MM.1S (cell line): ENCODE results near the gene NACAD.

Experiments
- DNase-seq: peaks from one replicate; pipeline ENCODE4 v3.0.0-alpha.2; 2015
- H2AFZ ChIP-seq: fragments of 300-600 bp; sonication (generic); 2 replicates; pipeline ENCODE4 v1.6.0; 2016; ENCODE audit warnings: antibody characterized with exemption, low read length
- H3F3A ChIP-seq: fragments of 300-600 bp; sonication (generic); 2 replicates; pipeline ENCODE4 v1.6.1; 2016; ENCODE audit warnings: mild to moderate bottlenecking, antibody characterized with exemption, low read length, moderate library complexity, mixed read lengths; ENCODE audit not compliant: insufficient read depth
- H3K27ac ChIP-seq: fragments of 300-600 bp; sonication (generic); 2 replicates; pipeline ENCODE4 v1.5.1; 2016; ENCODE audit warnings: mild to moderate bottlenecking, low read length
- H3K27me3 ChIP-seq: fragments of 300-600 bp; sonication (generic); replicated peaks from 2 replicates; pipeline ENCODE4 v1.6.0; 2016; ENCODE audit warnings: low read length; ENCODE audit not compliant: insufficient read depth
- H3K36me3 ChIP-seq: fragments of 300-600 bp; sonication (generic); replicated peaks from 2 replicates; pipeline ENCODE4 v1.6.1; 2016; ENCODE audit warnings: mild to moderate bottlenecking, low read length, mixed read lengths; ENCODE audit not compliant: insufficient read depth
- H3K4me1 ChIP-seq: fragments of 300-600 bp; sonication (generic); 2 replicates; pipeline ENCODE4 v1.6.1; 2016; ENCODE audit warnings: low read length, mixed read lengths
- H3K4me2 ChIP-seq: fragments of 300-600 bp; sonication (generic); 2 replicates; pipeline ENCODE4 v1.6.0; 2016; ENCODE audit warnings: low read depth, low read length
- H3K4me3 ChIP-seq: fragments of 300-600 bp; sonication (generic); 2 replicates; pipeline ENCODE4 v1.5.1; 2016; ENCODE audit warnings: low read length, mixed read lengths
- H3K79me2 ChIP-seq: fragments of 300-600 bp; sonication (generic); 2 replicates; pipeline ENCODE4 v1.6.1; 2016; ENCODE audit warnings: mixed run types, low read length, mixed read lengths
- H3K9ac ChIP-seq: fragments of 300-600 bp; sonication (generic); 2 replicates; pipeline ENCODE4 v1.6.1; 2016; ENCODE audit warnings: low read length, mixed read lengths
- H3K9me2 ChIP-seq: fragments of 300-600 bp; sonication (generic); replicated peaks from 2 replicates; pipeline ENCODE4 v1.6.1; 2016; ENCODE audit warnings: mild to moderate bottlenecking, low read length, mixed read lengths; ENCODE audit not compliant: insufficient read depth
- H3K9me3 ChIP-seq: fragments of 300-600 bp; sonication (generic); replicated peaks from 2 replicates; pipeline ENCODE4 v1.6.1; 2016; ENCODE audit warnings: mild to moderate bottlenecking, low read length, mixed read lengths; ENCODE audit not compliant: insufficient read depth
- H4K20me1 ChIP-seq: fragments of 300-600 bp; sonication (generic); 2 replicates; pipeline ENCODE4 v1.6.1; 2016; ENCODE audit warnings: mild to moderate bottlenecking, low read length, moderate library complexity, mixed read lengths; ENCODE audit not compliant: insufficient read depth
- EZH2 ChIP-seq: fragments of 300-600 bp; sonication (generic); optimal IDR thresholded peaks from 2 replicates; pipeline ENCODE3; 2017; ENCODE audit warnings: low read depth, mild to moderate bottlenecking, antibody characterized with exemption, low read length, mixed read lengths
- EZH2phosphoT487 ChIP-seq: fragments of 300-600 bp; sonication (generic); IDR thresholded peaks from 2 replicates; pipeline ENCODE4 v1.6.1; 2018; ENCODE audit warnings: antibody characterized with exemption, low read length
- TF ChIP-seq, protein P1 (sequence below): fragments of 300-600 bp; sonication (generic); IDR thresholded peaks from 2 replicates; pipeline ENCODE4 v1.5.1; 2016; ENCODE audit warnings: antibody characterized with exemption, low read length, mixed read lengths

The NACAD gene

DNA sequence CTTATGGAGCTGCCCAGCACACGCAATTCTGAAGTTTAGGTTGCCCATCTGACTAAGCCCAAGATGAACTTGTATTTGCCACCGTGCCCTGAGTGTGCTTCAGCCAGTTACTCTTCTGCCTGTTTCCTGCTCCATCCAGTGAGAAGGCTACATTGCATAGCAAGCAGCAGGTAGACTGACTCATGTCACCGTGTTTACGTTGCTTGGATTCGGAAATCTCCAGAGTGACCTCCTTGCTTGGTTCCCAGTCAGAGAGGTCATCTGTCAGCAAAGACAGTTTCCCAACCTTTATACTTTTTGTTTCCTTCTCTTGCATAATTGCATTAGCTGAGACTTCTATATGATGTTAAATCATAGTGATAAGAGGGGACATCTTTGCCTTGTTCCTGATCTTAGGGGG lies 30.9 kb downstream of the NACAD start:
- H3K27me3 ChIP-seq, result no peaks in the 10 kb centered on the region
- H3K4me1 ChIP-seq, result 0 out of 2 replicates have a peak, but pooled peaks cover 6% of the 10 kb centered on the region
- H4K20me1 ChIP-seq, result peaks cover 37% of the 10 kb centered on the region; the same call in 1 of the 2 replicates
- no peak overlapping the region for H3K27ac ChIP-seq
- H3K9ac ChIP-seq, result no peak overlapping the region
- H3K9me2 ChIP-seq, result no peaks in the 10 kb centered on the region
- no peaks in the 10 kb centered on the region for H3F3A ChIP-seq
- no peak overlapping the region for H2AFZ ChIP-seq
- H3K79me2 ChIP-seq, result peaks cover 99% of the 10 kb centered on the region
- no peaks in the 10 kb centered on the region; the same call in none of the 2 replicates for H3K36me3 ChIP-seq
- no peak for TF ChIP-seq EZH2
- TF ChIP-seq, protein P1, sequence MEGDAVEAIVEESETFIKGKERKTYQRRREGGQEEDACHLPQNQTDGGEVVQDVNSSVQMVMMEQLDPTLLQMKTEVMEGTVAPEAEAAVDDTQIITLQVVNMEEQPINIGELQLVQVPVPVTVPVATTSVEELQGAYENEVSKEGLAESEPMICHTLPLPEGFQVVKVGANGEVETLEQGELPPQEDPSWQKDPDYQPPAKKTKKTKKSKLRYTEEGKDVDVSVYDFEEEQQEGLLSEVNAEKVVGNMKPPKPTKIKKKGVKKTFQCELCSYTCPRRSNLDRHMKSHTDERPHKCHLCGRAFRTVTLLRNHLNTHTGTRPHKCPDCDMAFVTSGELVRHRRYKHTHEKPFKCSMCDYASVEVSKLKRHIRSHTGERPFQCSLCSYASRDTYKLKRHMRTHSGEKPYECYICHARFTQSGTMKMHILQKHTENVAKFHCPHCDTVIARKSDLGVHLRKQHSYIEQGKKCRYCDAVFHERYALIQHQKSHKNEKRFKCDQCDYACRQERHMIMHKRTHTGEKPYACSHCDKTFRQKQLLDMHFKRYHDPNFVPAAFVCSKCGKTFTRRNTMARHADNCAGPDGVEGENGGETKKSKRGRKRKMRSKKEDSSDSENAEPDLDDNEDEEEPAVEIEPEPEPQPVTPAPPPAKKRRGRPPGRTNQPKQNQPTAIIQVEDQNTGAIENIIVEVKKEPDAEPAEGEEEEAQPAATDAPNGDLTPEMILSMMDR, result no peak
- no peak for TF ChIP-seq EZH2phosphoT487
- no peak overlapping the region for H3K4me3 ChIP-seq
- DNase-seq, result no peak
- H3K4me2 ChIP-seq, result no peak overlapping the region
- H3K9me3 ChIP-seq, result no peaks in the 10 kb centered on the region

DNA sequence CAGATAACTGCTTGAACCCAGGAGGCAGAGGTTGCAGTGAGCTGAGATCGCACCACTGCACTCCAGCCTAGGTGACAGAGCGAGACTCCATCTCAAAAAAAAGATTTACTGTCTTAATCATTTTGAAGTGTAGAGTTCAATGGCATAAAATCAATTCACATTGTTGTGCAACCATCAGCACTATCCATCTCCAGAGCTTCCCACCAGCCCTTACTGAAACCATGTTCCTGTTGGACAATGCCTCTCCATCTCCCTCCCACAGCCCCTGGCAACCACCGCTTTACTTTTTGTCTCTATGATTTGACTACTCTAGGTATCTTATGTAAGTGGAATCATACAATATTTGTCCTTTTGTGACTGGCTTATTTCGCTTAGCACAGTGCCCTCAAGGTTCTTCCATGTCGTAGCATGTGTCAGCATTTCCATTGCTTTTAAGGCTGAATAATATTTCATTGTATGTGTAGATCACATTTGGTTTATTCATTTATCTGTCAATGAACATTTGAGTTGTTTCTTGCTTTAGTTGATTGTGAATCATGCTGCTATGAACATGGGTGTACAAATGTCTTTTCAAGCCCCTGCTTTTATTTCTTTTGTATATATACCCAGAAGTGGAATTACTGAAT lies 33.1 kb downstream of the NACAD start:
- Histone ChIP-seq H3K4me3 (no peak overlapping the region), H3K4me1 (0 out of 2 replicates have a peak, but pooled peaks cover 6% of the 10 kb centered on the region), H3F3A (no peaks in the 10 kb centered on the region), H3K79me2 (peaks cover 98% of the 10 kb centered on the region), H3K36me3 (peaks cover 4% of the 10 kb centered on the region; the same call in 1 of the 2 replicates), H3K27me3 (no peaks in the 10 kb centered on the region), H3K27ac (no peak overlapping the region), H2AFZ (no peak overlapping the region), H3K9me3 (no peaks in the 10 kb centered on the region), H3K9ac (no peak overlapping the region), H3K4me2 (no peak overlapping the region), H3K9me2 (no peaks in the 10 kb centered on the region), H4K20me1 (peaks cover 26% of the 10 kb centered on the region; the same call in 1 of the 2 replicates)
- TF ChIP-seq EZH2phosphoT487, result no peak
- TF ChIP-seq, protein P1, result no peak
- no peak for TF ChIP-seq EZH2
- DNase-seq, result no peak

DNA sequence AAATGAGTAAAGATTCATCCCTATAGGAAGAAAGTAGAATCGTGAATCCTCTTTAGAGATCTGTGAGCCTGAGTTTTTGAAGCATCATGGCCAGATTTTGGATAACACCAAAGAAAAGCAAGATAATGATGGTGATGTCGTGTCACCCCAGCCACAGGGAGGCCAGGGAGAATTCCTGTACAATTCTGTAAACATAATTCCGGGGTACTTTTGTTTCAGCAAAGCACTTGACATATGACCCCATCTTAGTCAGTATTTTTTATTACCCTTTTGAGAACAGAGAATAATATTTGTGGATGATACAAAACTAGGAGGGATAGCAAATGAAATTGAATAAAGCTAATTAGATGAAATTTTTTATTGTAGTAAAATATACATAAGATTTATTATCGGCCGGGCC lies 33.8 kb downstream of the NACAD start:
- H3K9ac ChIP-seq, result no peak overlapping the region
- no peak for DNase-seq
- H3K79me2 ChIP-seq, result peaks cover 98% of the 10 kb centered on the region
- no peak overlapping the region for H3K27ac ChIP-seq
- no peaks in the 10 kb centered on the region for H3K9me3 ChIP-seq
- H3K4me3 ChIP-seq, result no peak overlapping the region
- no peak overlapping the region for H3K4me2 ChIP-seq
- no peaks in the 10 kb centered on the region for H3K27me3 ChIP-seq
- H3K4me1 ChIP-seq, result 0 out of 2 replicates have a peak, but pooled peaks cover 6% of the 10 kb centered on the region
- H4K20me1 ChIP-seq, result peaks cover 19% of the 10 kb centered on the region; the same call in 1 of the 2 replicates
- H3F3A ChIP-seq, result no peaks in the 10 kb centered on the region
- no peak overlapping the region for H2AFZ ChIP-seq
- peaks cover 11% of the 10 kb centered on the region; the same call in 1 of the 2 replicates for H3K36me3 ChIP-seq
- TF ChIP-seq, protein P1, result no peak
- TF ChIP-seq EZH2phosphoT487 (no peak), EZH2 (no peak)
- H3K9me2 ChIP-seq, result no peaks in the 10 kb centered on the region
